ACC112 (cell line): Measurements from ENCODE around the gene UGT1A4.
"Not testable (repeated sequence)": the region's sequence is repeated elsewhere in the genome, so short reads cannot be mapped to it uniquely, and the experiment has no call there.

Experiments used
- H2AFZ ChIP-seq: fragments of 200-600 bp; sonication (generic); one replicate; pipeline ENCODE4 v1.6.0; 2017; ENCODE audit warnings: antibody characterized with exemption, low read length; ENCODE audit not compliant: unreplicated experiment
- H3K27ac ChIP-seq: fragments of 200-600 bp; sonication (generic); 2 replicates; pipeline ENCODE4 v1.5.1; 2014; ENCODE audit warnings: low read depth, mild to moderate bottlenecking, antibody characterized with exemption, low read length, moderate library complexity
- H3K27me3 ChIP-seq: fragments of 200-600 bp; sonication (generic); 2 replicates; pipeline ENCODE4 v1.6.1; 2014; ENCODE audit warnings: mild to moderate bottlenecking, antibody characterized with exemption, low read length, moderate library complexity, mixed read lengths; ENCODE audit not compliant: insufficient read depth
- H3K36me3 ChIP-seq: fragments of 200-600 bp; sonication (generic); 2 replicates; pipeline ENCODE4 v1.6.1; 2016; ENCODE audit warnings: mild to moderate bottlenecking, antibody characterized with exemption, low read length, moderate library complexity, mixed read lengths; ENCODE audit not compliant: insufficient read depth
- H3K4me1 ChIP-seq: fragments of 200-600 bp; sonication (generic); one replicate; pipeline ENCODE4 v1.6.1; 2016; ENCODE audit warnings: low read length, mixed read lengths; ENCODE audit not compliant: insufficient read depth, unreplicated experiment, control insufficient read depth
- H3K4me3 ChIP-seq: fragments of 200-600 bp; sonication (generic); 2 replicates; pipeline ENCODE4 v1.5.1; 2014; ENCODE audit warnings: mild to moderate bottlenecking, low read depth, low read length
- H3K79me2 ChIP-seq: fragments of 200-600 bp; sonication (generic); one replicate; pipeline ENCODE4 v1.6.0; 2016; ENCODE audit warnings: low read length; ENCODE audit not compliant: control insufficient read depth, unreplicated experiment, insufficient read depth

Gene UGT1A4

DNA sequence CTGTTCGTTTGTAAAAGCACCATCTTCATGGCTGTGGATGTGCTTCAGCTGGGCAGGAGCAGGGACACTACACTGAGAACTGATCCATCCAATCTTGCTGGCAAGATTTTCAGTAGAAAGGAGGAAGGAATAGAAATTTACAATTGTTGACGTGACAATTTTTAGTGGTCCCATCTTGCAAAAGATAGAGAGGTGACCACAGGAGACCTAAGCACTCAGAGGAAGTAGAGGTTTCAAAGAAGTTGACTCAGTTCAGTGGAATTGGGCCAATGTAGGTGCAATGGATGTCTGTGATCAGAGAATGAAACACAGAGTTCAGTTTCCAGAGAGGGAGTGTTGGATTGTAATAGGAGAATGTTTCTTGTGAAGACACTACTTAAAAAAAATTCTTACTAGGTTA lies 4.4 kb upstream of the UGT1A4 start:
- H3K27me3 ChIP-seq = peaks cover 24% of the 10 kb centered on the region
- H3K79me2 ChIP-seq = no peaks in the 10 kb centered on the region
- no peak overlapping the region for H2AFZ ChIP-seq
- H3K4me3 ChIP-seq = no peak overlapping the region
- H3K36me3 ChIP-seq = no peaks in the 10 kb centered on the region
- no peaks in the 10 kb centered on the region for H3K4me1 ChIP-seq
- H3K27ac ChIP-seq = no peak overlapping the region

DNA sequence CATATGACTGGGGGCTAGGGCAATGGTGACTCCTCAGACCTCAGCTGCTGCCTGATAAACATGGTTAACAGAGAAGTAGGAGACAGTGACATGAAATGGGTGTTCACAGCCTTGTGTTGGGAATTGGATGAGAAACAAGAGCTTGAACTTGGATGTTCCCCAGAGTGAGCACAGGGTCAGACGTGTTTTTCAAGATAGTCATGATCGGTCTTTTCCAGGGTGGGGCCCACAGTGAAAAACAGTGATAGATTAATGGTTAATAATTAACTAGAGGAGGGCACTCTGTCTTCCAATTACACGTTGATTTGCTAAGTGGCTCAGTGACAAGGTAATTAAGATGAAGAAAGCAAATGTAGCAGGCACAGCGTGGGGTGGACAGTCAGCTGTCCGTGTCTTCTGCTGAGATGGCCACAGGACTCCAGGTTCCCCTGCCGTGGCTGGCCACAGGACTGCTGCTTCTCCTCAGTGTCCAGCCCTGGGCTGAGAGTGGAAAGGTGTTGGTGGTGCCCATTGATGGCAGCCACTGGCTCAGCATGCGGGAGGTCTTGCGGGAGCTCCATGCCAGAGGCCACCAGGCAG lies 10.3 kb downstream of the UGT1A4 start, which contains the start of gene UGT1A3:
TSS of gene UGT1A3 (plus strand) at position 320 of the 579 bp plus-strand sequence. CDS start at position 405, 85 bp downstream.
- Histone ChIP-seq H3K27ac (no peak within 1 kb of the TSS), H2AFZ (no peak within 1 kb of the TSS), H3K4me3 (no peak within 1 kb of the TSS), H3K4me1 (no peaks in the 10 kb centered on the region), H3K27me3 (peaks cover 20% of the 10 kb centered on the region), H3K36me3 (no peaks in the 10 kb centered on the region), H3K79me2 (no peaks in the 10 kb centered on the region)

DNA sequence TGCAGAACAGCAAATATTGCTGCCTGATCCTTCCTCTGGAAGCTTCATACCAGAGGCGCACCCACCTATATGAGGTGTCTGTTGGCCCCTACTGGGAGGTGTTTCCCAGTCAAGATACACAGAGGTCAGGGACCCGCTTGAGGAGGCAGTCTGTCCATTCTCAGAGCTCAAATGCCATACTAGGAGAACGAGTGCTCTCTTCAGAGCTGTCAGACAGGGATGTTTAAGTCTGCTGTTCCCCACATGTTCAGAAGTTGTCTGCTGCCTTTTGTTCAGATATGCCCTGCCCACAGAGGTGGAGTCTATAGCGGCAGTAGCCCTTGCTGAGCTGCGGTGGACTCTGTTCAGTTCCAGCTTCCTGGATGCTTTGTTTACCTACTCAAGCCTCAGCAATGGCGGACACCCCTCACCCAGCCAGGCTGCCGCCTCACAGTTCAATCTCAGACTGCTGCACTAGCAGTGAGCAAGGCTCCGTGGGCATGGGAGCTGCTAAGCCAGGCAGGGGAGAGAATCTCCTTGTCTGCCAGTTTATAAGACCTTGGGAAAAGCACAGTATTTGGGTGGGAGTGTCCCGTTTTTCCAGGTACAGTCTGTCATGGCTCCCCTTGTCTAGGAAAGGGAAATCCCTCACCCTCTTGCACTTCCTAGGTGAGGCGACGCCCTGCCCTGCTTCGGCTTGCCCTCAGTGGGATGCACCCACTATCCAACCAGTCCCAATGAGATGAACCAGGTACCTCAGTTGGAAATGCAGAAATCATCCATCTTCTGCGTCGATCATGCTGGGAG lies 18.5 kb downstream of the UGT1A4 start:
- H2AFZ ChIP-seq, H3K36me3 ChIP-seq, H3K4me3 ChIP-seq, H3K79me2 ChIP-seq, H3K4me1 ChIP-seq, H3K27ac ChIP-seq: not testable (repeated sequence)
- peaks cover 29% of the 10 kb centered on the region for H3K27me3 ChIP-seq

DNA sequence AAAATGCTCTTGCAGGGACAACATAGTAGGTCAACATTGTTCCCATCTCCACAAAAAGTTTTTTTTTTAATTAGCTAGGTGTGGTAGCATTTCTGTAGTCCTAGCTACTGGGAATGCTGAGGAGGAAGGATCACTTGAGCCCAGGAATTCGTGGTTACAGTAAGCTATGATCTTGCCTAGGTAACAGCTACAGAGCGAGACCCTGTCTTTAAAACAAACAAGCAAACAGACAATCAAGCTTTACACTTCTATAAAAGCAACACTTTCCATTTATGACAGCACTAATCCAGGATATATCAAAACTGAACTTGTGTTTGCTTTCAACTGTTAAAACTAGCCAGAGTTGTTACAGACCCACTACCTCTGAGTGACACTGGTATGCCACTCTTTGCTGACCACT lies 22.3 kb downstream of the UGT1A4 start:
- Histone ChIP-seq H2AFZ (no peak overlapping the region), H3K27ac (no peak overlapping the region), H3K4me3 (no peak overlapping the region), H3K27me3 (peaks cover 41% of the 10 kb centered on the region), H3K4me1 (no peaks in the 10 kb centered on the region), H3K36me3 (no peaks in the 10 kb centered on the region), H3K79me2 (no peaks in the 10 kb centered on the region)

DNA sequence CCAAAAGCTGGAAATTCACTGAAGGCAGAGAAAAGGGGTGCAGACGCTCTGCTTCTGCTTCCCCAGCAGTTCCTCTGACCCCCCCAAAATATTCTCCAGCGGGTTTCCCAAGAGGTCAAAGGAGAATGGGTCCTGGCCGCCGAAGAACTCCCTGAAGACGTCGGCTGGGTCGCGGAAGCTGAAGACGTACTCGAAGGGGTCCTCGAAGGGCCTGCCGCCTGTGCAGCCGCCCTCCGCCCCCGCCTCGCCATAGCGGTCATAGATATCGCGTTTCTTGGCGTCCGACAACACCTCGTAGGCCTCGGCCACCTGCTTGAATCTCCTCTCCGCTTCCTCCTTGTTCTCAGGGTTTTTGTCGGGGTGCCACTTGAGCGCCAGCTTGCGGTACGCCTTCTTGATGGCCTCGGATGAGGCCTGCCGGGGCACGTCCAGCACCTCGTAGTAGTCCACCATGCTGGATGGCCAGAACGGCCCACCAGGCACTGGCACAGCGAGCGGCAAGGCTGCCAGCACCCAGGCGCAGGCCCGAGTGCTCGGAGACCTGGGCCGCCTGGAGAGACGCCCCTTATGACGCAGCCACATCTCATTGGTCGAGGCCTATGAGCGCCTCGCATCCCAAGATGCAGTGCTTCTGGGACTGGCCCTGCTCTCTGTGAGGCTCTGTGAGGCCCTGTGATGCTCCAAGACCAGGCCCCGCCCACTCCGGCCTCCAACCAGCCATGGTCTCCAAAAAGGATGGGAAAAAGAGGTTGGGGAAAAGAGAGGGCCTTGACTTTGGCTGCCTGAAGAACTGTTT lies 25.1 kb downstream of the UGT1A4 start:
- H3K27me3 ChIP-seq = peaks cover 48% of the 10 kb centered on the region
- no peaks in the 10 kb centered on the region for H3K79me2 ChIP-seq
- no peaks in the 10 kb centered on the region for H3K4me1 ChIP-seq
- no peaks in the 10 kb centered on the region for H3K36me3 ChIP-seq
- H3K27ac ChIP-seq = no peak overlapping the region
- no peak overlapping the region for H2AFZ ChIP-seq
- H3K4me3 ChIP-seq = no peak overlapping the region

DNA sequence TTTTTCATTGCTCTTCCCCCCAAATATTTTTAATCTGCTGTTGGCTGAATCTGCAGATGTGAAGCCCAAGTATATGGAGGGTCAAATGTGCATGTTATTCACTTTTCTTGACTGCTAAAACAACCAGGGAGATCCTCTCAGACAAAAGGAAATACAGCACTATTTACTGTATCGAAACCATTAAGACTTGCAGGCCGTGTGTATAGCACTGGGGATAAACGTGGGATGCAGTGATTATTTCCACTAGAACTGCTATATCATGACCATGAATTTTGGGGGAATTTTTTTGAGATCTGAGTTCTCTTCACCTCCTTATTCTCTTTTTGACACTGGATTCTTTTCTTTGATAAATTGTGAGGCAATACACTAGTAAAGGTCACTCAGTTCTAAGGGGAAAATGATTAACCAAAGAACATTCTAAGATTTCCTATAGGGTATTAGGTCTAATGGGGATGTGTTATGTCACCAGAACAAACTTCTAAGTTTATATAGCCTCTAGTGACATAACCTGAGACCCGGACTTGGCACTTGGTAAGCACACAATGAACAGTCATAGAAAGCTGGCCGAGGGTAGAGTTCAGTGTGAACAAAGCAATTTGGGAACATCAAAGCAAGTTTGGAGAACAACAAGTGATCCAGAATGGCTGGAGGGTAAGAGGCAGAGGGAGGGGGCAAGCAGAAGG lies 26.7 kb downstream of the UGT1A4 start:
- H3K27me3 ChIP-seq = peaks cover 57% of the 10 kb centered on the region
- H3K79me2 ChIP-seq = no peaks in the 10 kb centered on the region
- no peaks in the 10 kb centered on the region for H3K36me3 ChIP-seq
- no peaks in the 10 kb centered on the region for H3K4me1 ChIP-seq
- H3K27ac ChIP-seq = no peak overlapping the region
- no peak overlapping the region for H3K4me3 ChIP-seq
- no peak overlapping the region for H2AFZ ChIP-seq

DNA sequence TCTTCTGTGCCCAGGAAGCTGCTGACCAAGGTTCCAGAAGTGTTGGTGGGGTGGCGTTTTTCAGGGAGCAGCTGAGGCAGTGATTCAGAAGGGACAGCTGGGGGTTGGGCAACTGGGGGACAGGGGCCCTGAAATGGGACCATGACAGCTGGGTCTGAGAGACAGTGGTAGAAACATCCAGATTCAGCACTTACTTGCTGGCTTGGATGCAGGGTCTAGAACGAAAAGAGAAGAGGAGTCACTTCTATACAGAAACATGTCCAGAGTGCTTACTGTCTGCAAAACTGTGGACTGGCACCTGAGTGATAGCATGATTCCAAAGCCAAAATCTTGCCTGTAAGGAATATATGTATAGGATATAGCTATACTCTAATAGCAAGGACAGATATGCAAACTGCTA lies 27.3 kb downstream of the UGT1A4 start:
- H3K27me3 ChIP-seq = peaks cover 51% of the 10 kb centered on the region
- not testable (repeated sequence) for H3K4me1 ChIP-seq, H3K36me3 ChIP-seq, H3K79me2 ChIP-seq, H3K4me3 ChIP-seq, H3K27ac ChIP-seq, H2AFZ ChIP-seq

DNA sequence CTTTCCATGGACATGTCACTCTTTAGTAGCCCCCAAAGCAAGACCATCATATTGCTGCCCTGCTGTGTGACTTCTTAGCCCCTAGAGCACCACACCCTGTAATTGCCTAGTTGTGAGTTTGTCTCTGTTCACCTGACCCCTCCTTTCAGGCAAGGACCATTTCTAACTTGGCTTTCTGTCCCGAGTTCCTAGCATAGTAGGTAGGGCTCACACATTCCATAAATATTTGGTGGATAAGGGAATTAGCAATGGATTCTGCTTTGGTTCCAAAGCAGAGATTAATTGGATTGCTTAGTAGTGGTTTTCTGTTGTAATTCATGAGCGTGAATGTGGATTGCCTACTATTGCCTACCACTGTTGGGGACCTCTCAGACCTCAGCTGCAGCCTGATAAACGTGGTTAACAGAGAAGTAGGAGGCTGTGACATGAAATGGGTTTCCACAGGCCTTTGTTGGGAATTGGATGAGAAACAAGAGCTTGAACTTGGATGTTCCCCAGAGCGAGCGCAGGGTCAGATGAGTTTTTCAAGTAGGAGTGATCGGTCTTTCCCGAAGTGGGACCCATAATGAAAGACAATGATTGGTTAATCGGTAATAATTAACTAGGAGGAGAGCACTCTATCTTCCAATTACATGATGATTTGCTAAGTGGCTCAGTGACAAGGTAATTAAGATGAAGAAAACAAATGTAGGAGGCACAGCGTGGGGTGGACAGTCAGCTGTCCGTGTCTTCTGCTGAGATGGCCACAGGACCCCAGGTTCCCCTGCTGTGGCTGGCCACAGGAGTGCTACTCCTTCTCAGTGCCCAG lies 28.1 kb downstream of the UGT1A4 start:
- H3K36me3 ChIP-seq = no peaks in the 10 kb centered on the region
- H3K79me2 ChIP-seq = no peaks in the 10 kb centered on the region
- H3K27me3 ChIP-seq = peaks cover 43% of the 10 kb centered on the region
- H2AFZ ChIP-seq = no peak overlapping the region
- H3K4me1 ChIP-seq = no peaks in the 10 kb centered on the region
- H3K27ac ChIP-seq = no peak overlapping the region
- H3K4me3 ChIP-seq = no peak overlapping the region

DNA sequence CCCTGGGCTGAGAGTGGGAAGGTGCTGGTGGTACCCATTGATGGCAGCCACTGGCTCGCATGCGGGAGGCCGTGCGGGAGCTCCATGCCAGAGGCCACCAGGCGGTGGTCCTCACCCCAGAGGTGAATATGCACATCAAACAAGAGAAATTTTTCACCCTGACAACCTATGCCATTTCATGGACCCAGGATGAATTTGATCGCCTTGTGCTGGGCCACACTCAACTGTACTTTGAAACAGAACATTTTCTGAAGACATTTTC lies 28.7 kb downstream of the UGT1A4 start:
- Histone ChIP-seq H3K79me2 (no peaks in the 10 kb centered on the region), H3K27me3 (peaks cover 38% of the 10 kb centered on the region), H3K4me3 (no peak overlapping the region), H3K4me1 (no peaks in the 10 kb centered on the region), H2AFZ (no peak overlapping the region), H3K36me3 (no peaks in the 10 kb centered on the region), H3K27ac (no peak overlapping the region)

DNA sequence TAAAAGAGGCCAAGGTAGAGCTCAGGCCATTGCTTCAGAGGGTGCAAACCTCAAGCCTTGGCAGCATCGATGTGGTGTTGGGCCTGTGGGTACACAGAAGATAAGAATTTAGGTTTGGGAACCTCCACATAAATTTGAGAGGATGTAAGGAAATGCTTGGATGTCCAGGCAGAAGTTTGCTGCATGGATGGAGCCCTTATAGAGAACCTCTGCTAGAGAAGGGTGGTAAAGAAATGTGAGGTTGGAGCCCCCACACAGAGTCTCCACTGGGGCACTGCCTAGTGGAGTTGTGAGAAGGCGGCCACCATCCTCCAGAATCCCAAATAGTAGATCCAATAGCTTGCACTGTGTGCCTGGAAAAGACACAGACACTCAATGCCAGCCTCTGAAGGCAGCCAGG lies 32.2 kb downstream of the UGT1A4 start:
- not testable (repeated sequence) for H3K4me3 ChIP-seq, H2AFZ ChIP-seq, H3K36me3 ChIP-seq, H3K27ac ChIP-seq, H3K79me2 ChIP-seq, H3K4me1 ChIP-seq
- peaks cover 37% of the 10 kb centered on the region for H3K27me3 ChIP-seq
